Lung (tissue), 12 donors: ENCODE measurements around the gene TTPAL. TPM values are rescaled to one million over a fixed set of nuclear protein-coding genes. Genes with fewer than 3 reads are reported as not detected.

Experiments
- ATAC-seq: fragments of 200-7000 bp; cut with Tn5 transposase; one replicate; pipeline ENCODE4 v1.9.1; 2020; ENCODE audit warnings: moderate number of reproducible peaks; ENCODE audit not compliant: insufficient read depth, low FRiP score
- DNase-seq, 3 donors: peaks; one replicate each; pipeline ENCODE4 v3.0.0-alpha.2; 2013 to 2017
- H3K27ac ChIP-seq, 2 donors: one replicate each; pipeline ENCODE4 v1.5.1; 2013; ENCODE audit warnings: mild to moderate bottlenecking in 2 of 2, moderate library complexity in 2 of 2, control low read depth in 1 of 2, inconsistent platforms in 1 of 2, low read depth in 1 of 2, low read length in 1 of 2
- H3K27me3 ChIP-seq, 3 donors: one replicate each; pipeline ENCODE4 v1.5.1; 2013; ENCODE audit warnings: low read length in 2 of 3; ENCODE audit not compliant: control insufficient read depth in 3 of 3, insufficient read depth in 3 of 3
- H3K36me3 ChIP-seq, 4 donors: one replicate each; pipeline ENCODE4 v1.5.1; 2013; ENCODE audit warnings: low read length in 4 of 4, mild to moderate bottlenecking in 1 of 4, moderate library complexity in 1 of 4; ENCODE audit not compliant: control insufficient read depth in 4 of 4, insufficient read depth in 4 of 4
- H3K4me1 ChIP-seq, 5 donors: one replicate each; pipeline ENCODE4 v1.5.1; 2013; ENCODE audit warnings: low read length in 5 of 5, mild to moderate bottlenecking in 2 of 5, moderate library complexity in 1 of 5; ENCODE audit not compliant: control insufficient read depth in 5 of 5, insufficient read depth in 5 of 5
- H3K4me3 ChIP-seq: one replicate; pipeline ENCODE4 v1.5.1; 2013; ENCODE audit warnings: mild to moderate bottlenecking, control low read depth, moderate library complexity
- H3K9ac ChIP-seq, 2 donors: one replicate each; pipeline ENCODE4 v1.5.1; 2013; ENCODE audit warnings: low read length in 2 of 2, control low read depth in 1 of 2; ENCODE audit not compliant: insufficient read depth in 1 of 2
- H3K9me3 ChIP-seq, 4 donors: one replicate each; pipeline ENCODE4 v1.5.1; 2013; ENCODE audit warnings: low read length in 3 of 4, mild to moderate bottlenecking in 1 of 4, moderate library complexity in 1 of 4; ENCODE audit not compliant: control insufficient read depth in 4 of 4, insufficient read depth in 3 of 4
- WGBS, 2 donors: extraction: QIAGEN DNeasy Blood & Tissue Kit; methylation state at CpG; one replicate each; pipeline ENCODE4 v1.1.7; 2013; 5-methylcytosine and 5-hydroxymethylcytosine counted together
- polyA plus RNA-seq, 2 donors: library from polyadenylated mRNA; stranded (reverse); fragments of 200-250 nt; gene quantifications; one replicate each; pipeline ENCODE4 v1.2.1, GENCODE V29; 2013
- total RNA-seq, 2 donors: library from RNA; depleted of rRNA in 1 of 2; stranded (reverse); fragments of >200 nt in 1 of 2; gene quantifications; one replicate each; pipeline ENCODE4 v1.2.1, GENCODE V29; 2014 to 2021
- TF ChIP-seq, protein P1 (sequence below): IDR thresholded peaks from 2 replicates; pipeline ENCODE4 v1.5.1; 2012; ENCODE audit warnings: mild to moderate bottlenecking; ENCODE audit errors: control extremely low read depth, extremely low read depth
- donor health status: control.
- donor health status: control.
- donor health status: Bipolar disorder and iron deficiency.
- donor health status: healthy.
- donor health status: DM: yes; HTN: yes; CAD: no.

The TTPAL gene
- total and polyA plus RNA-seq, 4 donors, result 3.2 to 13.8 (median 6.2) TPM

DNA sequence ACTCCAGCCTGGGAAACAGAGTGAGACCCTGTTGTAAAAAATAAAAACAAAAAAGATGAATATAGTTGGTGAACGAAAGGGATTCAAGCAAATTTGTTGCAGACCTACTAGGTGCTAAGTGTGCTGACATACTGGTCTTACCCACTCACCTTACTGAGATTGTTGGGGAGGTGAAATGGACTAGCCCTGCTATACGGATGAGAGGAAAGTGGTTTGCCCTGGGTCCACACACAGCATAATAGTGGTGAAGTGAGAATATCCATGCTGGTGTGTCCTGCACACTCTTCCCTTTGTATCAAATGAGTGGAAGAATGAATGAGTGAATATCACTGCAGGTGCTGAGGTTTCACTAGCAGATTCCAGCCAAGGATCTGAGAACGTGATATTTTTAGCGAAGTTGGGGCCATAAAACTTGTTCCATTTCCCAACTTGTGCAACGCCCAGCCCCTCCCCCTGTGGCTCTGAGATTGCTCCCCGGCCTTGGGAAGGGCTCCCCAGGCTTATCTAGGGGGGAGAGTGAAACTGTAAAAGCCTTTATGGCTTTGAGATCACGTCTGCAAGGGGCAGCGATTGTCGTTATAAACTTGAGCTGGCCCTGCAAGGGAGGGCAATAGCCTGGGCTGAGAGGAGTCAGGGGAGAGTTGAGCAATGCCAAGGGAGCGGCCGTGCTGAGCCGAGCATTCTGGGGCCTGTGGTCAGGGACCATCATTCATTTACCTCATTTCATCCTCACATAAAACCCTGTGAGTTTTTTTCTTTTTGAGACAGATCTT, 33.2 kb upstream of the TTPAL start:
- H3K27me3 ChIP-seq, result no peaks in the 10 kb centered on the region
- no peaks in the 10 kb centered on the region for H3K4me1 ChIP-seq
- H3K27ac ChIP-seq, result no peak overlapping the region
- no peak overlapping the region for H3K9ac ChIP-seq
- no peak for DNase-seq
- no peak overlapping the region for H3K4me3 ChIP-seq
- H3K9me3 ChIP-seq, result no peaks in the 10 kb centered on the region
- 38 to 50% methylated on average over 12 of the region's 12 CpGs for WGBS, 2 donors
- H3K36me3 ChIP-seq, result no peaks in the 10 kb centered on the region
- ATAC-seq, result no peak
- TF ChIP-seq, protein P1, sequence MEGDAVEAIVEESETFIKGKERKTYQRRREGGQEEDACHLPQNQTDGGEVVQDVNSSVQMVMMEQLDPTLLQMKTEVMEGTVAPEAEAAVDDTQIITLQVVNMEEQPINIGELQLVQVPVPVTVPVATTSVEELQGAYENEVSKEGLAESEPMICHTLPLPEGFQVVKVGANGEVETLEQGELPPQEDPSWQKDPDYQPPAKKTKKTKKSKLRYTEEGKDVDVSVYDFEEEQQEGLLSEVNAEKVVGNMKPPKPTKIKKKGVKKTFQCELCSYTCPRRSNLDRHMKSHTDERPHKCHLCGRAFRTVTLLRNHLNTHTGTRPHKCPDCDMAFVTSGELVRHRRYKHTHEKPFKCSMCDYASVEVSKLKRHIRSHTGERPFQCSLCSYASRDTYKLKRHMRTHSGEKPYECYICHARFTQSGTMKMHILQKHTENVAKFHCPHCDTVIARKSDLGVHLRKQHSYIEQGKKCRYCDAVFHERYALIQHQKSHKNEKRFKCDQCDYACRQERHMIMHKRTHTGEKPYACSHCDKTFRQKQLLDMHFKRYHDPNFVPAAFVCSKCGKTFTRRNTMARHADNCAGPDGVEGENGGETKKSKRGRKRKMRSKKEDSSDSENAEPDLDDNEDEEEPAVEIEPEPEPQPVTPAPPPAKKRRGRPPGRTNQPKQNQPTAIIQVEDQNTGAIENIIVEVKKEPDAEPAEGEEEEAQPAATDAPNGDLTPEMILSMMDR, result no peak

DNA sequence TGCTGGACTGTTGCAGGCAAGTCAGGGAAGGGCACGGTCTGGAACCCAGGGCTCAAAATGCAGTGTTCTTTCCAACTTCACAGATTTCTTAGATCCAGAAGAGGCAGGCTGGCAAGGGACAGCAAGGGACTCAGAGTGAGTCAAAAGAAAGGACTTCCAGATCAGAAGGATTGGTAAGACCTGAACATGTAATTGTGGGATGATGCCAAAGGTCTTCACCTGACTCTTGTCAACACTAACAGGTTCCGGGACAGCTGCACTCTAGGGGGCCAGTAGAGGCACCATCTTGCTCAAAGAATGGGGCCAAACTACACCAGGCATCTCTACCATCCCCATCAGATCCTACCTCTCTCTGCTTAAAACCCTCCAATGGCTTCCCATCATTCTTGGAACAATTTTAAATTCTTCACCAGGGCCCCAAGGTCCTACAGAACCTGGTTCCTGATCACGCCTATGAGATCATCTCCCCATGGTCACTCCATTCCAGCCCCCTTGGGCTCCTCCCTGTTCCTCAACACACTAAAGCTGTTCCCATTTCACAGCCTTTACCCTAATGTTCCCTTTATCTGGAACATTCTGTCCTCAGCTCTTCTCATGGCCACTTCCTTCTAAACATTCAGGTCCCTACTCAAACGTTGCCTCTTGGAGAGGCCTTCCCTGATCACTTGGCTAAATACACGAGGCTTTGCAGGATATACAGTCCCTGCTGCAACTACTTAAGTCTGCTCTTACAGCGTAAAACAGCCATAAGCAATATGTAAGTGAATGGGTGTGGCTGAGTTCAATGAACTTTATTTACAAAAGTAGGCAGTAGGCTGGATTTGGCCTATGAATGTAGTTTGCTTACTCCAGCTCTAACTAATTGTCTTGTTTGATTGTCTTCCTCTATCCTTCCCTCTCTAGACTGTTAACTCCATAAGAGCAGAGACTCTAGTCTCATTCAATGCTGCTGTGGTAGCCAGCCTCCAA, 29.6 kb upstream of the TTPAL start:
- Histone ChIP-seq H3K27me3 (no peaks in the 10 kb centered on the region), H3K27ac (no peak overlapping the region), H3K9ac (no peak overlapping the region), H3K4me3 (no peak overlapping the region), H3K9me3 (no peaks in the 10 kb centered on the region), H3K36me3 (no peaks in the 10 kb centered on the region), H3K4me1 (peaks cover 0 to 17% (median 7%) of the 10 kb centered on the region in 5 donors)
- WGBS, 2 donors, result 74 to 76% methylated on average over 6 of the region's 6 CpGs
- TF ChIP-seq, protein P1, result no peak
- no peak for ATAC-seq
- no peak for DNase-seq

DNA sequence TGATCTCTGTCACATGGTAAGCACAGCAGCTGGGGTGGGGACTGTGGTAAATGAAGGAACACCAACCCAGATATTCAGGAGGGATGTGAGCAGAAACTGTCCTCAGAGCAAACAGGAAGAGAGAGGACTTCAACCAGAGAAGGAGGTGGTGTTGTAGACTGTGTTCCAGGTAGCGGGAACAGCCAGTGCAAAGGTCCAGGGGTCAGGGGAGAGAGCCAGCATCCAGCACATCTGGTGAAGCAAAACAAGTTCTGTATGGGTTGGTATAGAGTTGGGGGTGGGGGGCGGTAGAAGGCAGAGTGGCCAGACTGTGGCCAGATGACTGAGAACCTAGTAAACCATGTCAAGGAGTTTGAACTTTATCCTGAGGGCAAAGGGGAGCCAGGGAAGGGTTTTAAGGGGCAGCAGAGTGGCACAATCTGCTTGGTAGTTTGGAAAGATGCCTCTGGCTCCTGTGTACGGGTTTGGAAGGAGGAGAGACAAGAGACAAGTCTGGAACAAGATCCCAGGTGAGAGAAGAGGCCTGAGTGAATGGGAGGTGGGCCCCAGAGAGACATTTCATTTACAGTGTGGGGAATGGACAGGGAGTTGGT, 27.8 kb upstream of the TTPAL start:
- TF ChIP-seq, protein P1, result no peak
- Histone ChIP-seq H3K4me1 (peaks cover 0 to 19% (median 7%) of the 10 kb centered on the region in 5 donors), H3K27ac (no peak overlapping the region), H3K9me3 (no peaks in the 10 kb centered on the region), H3K36me3 (no peaks in the 10 kb centered on the region), H3K27me3 (no peaks in the 10 kb centered on the region), H3K4me3 (no peak overlapping the region), H3K9ac (no peak overlapping the region)
- no peak for DNase-seq
- no peak for ATAC-seq
- WGBS, 2 donors, result 89 to 90% methylated on average over 3 of the region's 3 CpGs
